HG02981 (cell line): Measurements from ENCODE around the gene BZW1.

ENCODE experiments used
- ATAC-seq: cut with Tn5 transposase; IDR thresholded peaks from one replicate; pipeline ENCODE4 v1.9.1; 2021; ENCODE audit warnings: mild to moderate bottlenecking, moderate library complexity; ENCODE audit not compliant: unreplicated experiment

Gene BZW1

DNA sequence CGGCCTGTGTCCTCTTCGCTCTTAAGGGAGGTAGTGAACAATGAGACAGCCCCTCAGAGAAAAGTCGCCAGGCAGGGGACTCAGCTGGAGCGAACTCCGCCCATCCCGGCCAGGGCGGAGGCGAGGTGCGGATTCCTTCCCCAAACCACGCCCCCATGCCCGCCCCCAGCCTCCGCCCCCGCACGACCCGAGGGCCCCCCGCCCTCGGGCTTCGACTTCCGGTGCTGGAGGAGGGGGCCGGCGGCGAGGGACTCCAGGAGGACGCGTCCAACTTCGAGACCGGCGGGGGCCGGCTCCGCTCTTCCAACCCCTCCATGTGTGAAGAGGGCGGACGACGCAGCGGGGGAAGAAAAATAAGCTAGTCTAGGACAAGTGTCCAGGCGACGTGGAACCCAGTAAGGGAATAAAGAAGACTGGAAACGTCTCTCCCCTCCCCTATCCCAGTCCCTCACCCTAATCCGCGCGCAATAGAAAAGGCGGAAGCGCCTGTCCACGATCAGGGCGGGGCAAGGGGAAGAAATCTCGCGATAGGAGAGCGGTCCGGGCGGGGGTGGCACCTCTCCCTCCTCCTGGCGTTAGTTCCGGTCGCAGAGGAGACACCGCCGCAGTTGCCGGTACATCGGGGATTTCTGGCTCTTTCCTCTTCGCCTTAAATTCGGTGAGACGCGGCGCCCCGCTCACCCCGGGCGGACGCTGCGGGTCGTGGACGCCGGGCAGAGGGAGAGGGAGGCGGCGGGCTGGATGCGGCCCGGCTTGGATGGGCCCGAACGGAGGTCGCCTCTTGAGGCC, at the start of gene BZW1:
Gene BZW1 (plus strand): TSS at position 578 of the 789 bp plus-strand sequence. CDS start 1,308 bp downstream, outside the sequence.
- peak; percentile 71 for ATAC-seq

DNA sequence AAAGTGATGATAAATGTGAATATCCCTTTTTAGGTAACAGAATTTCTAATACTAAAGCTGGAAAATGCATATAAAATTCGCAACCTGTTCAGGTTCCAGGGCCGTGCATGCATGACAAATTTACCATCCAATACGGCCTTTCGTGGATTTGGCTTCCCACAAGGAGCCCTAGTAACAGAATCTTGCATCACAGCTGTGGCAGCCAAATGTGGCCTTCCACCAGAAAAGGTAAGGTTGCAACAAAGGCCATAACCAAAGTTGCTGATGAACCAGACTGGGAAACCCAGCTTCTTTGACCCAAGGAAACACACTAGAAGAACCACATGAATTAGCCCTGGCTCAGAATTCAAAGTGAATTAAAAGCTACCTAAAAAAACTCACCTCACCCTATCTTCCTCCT, 49.6 kb upstream of the BZW1 start:
- no peak for ATAC-seq

DNA sequence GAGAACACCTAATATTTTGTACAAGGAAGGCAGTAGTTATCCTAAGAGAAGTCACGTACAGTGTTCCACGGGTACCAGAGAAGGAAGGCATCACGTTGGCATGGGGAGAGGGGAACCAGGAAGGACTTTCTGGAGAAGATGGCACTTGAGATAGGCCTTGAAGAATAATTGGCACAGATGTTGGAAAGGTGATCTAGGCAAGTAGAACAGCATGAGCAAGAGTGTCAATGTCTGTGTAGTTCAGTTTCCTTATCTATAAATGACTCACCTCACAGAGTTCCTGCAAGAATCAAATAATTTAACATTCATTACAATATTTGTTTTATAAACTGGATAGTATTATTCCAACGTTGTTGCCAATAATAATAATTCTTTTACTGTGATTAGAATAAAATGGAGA, 48.3 kb upstream of the BZW1 start:
- ATAC-seq = no peak

DNA sequence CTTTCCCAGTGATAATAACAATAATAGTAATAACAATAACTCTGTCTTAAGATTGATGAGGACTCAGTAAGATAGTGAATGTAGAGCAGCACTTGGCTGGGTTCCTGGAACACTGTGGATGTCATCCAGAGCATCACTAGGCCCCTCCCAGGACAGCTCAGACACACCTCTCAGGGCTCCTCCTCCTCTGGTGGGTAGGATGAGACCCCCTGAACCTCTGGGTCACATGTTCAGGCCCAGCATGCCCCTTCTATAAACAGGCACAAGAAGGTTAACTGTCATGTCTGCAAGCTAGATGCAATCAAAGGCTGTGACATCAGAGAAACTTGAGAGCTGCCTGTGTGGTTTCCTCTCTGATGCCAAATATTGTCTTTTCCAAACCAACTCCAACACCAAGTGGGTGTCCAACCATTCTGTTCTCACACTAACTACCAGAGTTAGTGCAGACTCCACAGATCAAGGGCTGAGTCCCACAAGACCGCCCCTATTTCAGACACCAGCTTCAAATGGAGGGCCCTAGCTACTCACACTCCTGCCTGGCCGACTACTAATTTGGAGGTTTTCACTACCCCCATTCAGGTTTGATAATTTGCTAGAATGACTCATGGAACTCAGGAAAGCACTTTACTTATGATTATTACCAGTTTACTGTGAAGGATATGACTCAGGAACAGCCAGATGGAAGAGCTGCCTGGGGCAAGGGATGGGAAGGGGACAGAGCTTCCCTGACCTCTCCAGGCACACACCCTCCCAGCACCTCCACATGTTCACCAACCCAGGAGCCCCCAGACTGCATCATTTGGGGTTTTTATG, 46.4 kb upstream of the BZW1 start:
- peak; percentile 62 for ATAC-seq

- ATAC-seq = no peak
These were observed 45.6 kb upstream of the BZW1 start for GRCh38 chr2:200765995-200766660.

- ATAC-seq = no peak
These were observed 44.4 kb upstream of the BZW1 start for GRCh38 chr2:200767111-200767885.

DNA sequence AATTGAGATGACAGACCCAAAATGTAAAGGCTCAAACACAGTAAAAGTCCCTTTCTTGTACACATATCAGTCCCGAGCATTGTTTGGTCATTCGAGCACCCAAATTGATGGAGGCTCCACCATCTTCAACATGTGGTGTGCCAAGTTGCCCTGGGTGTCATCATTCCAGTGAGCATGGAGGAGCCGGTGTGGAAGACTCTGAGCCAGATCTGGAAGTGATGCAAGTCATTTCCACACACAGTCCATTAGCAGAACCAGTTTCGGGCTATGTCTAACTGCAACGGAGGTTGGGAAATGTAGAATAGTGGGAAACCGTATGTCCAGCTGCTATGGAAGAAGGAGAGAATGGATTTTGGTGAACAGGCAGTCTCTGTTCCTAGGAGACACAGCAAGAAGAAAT, 40.9 kb upstream of the BZW1 start:
- ATAC-seq = no peak

DNA sequence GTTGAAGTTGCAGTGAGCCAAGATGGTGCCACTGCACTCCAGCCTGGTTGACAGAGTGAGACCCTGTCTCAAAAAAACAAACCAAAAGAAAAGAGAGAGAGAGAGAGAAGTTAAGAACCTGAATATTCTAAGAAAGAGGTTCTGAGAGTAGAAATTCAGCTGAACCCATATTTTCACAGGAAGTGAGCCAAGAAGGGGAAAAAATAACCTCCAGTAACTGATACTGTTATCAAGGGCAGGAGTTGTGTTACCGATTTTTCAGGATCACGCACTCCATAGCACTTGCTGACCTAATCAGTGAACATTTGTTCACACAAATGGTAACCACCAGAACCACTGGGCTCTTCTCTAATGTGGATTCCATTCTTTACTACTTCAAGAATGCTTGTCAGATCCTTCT, 39.1 kb upstream of the BZW1 start:
- no peak for ATAC-seq

DNA sequence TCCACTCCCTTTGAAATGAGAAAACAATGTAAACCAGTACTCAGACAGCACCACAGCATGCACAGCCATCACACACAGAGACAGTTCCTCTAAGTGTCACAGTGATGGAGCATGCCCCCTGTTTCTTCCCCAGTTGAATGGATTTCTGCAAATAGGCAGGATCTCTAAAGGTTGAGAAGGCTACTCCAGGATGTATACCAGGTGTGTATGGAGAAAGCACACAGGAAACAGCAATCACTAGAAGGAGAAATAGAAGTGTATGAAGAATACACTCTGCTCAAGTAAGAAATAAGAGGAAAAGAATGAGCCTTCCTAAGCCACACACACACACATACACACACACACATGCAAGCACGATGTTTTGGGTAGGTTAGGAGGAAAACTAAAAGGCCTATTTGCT, 38.6 kb upstream of the BZW1 start:
- no peak for ATAC-seq

DNA sequence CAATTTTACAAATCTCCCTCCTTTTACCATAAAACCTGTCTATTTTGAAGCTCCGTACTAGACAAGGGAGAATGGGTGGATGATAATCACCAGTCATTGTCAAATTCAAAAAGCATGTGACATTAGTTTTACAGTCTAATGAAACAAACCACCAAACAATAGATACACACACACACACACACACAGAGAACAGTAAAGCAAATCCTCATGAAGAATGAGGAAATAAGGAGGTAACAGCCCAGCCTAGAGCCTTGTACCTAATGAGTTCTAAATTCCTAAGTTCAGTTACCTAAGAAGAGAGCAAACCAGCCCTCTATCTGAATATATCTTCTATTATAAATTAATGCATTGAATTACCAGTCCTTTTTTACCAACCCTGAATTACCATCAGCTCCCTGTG, 36.8 kb upstream of the BZW1 start:
- no peak for ATAC-seq

DNA sequence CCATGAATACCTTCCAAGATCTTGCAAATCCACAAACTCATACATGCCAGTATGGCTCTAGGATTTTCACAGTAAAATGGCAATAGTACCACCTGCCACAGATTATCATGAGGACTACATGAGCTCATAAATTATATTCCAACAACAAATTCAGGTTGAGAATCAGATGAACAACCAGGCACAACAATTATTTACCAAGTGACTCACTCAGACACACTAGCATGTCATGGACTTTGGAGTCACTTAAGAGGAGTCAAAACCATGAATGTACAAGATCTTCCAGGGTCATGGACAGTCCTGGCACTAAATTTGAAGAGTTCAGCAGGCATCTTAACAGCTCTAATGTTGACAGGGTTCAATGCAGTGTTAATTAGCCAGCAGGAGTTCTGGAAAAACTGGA, 34.4 kb upstream of the BZW1 start:
- ATAC-seq = no peak

- no peak for ATAC-seq
These were observed 33.7 kb upstream of the BZW1 start for GRCh38 chr2:200778038-200778437.

- ATAC-seq = no peak
These were observed 32.5 kb upstream of the BZW1 start for GRCh38 chr2:200779214-200779613.

DNA sequence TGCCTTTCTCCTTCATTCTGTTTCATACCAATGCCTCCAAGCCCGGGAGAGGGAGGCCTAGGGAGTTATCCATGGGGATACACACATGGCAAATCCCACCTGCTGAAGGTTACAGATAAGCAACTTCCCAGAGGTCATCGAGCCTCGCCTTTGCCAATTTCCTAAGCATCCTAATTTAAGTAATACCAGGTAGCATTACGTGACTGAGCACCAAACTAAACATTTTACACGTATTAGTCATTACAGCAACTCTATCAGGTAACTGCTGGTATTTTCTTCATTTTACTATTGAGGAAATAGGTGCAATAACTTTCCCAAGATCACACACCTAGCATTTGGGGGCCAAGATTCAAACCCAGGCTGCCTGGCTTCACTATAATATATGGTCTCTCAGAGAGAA, 30.1 kb upstream of the BZW1 start:
- no peak for ATAC-seq

DNA sequence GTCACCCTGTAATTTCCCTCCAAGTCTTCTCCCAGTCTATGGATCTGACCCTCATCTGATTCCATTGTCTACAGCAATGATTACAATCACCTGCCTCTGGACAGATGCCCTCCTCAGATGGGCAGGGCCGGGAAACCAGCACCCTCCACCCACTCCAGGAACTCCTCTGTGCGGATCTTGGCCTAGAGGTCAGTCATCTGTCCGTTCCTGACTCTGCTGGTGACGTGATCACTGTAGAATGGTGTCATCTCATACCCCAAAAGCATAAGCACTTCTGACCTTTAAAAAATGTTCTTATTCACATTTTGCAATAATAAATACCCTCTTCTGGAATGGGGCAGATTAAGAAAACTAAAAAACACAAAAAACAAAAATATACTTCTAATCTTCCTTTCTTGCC, 29.5 kb upstream of the BZW1 start:
- ATAC-seq = no peak

- no peak for ATAC-seq
These were observed 27.5 kb upstream of the BZW1 start for GRCh38 chr2:200784215-200784614.

GRCh38 chr2:200786423-200786822, 25.3 kb upstream of the BZW1 start:
- no peak for ATAC-seq

- ATAC-seq = no peak
These were observed 24.9 kb upstream of the BZW1 start for GRCh38 chr2:200786826-200787225.

GRCh38 chr2:200787351-200788120, 24.2 kb upstream of the BZW1 start:
- no peak for ATAC-seq

- ATAC-seq = no peak
These were observed 23.5 kb upstream of the BZW1 start for GRCh38 chr2:200788121-200788718.
